T47D (cell line): ENCODE data around the gene ICOSLG.

ENCODE experiments used
- DNase-seq, 2 experiments: peaks; one replicate each; pipeline versions ENCODE4 v3.0.0 to v3.0.0-alpha.2; 2011 to 2012; ENCODE audit warnings: low read depth in 1 of 2, low spot score in 1 of 2
- JUND ChIP-seq: IDR thresholded peaks from 2 replicates; pipeline ENCODE4 v1.6.1; 2012; ENCODE audit warnings: low read depth
- in situ Hi-C: cut with HindIII; loops from 2 replicates; pipeline ENCODE4 v1.10.0; 2016; ENCODE audit warnings: low sequenced_read_pairs, low pct_unique_long_range_greater_than_20kb

ICOSLG gene

GRCh38 chr21:44279354-44280260 is 38.9 kb upstream of the ICOSLG start:
- no peak for DNase-seq
- no peak for TF ChIP-seq JUND

GRCh38 chr21:44275041-44275440 is 34.3 kb upstream of the ICOSLG start:
- TF ChIP-seq JUND = no peak
- no peak for DNase-seq
- in situ Hi-C loops = no loop called here

More at GRCh38 chr21:44279354-44280260, 38.9 kb upstream of the ICOSLG start:
- in situ Hi-C loops = no loop called here

GRCh38 chr21:44273046-44273445 is 32.3 kb upstream of the ICOSLG start:
- no peak for TF ChIP-seq JUND
- in situ Hi-C loops = no loop called here
- DNase-seq = no peak

- in situ Hi-C loops = no loop called here
- no peak for DNase-seq
- no peak for TF ChIP-seq JUND
These were observed 31.6 kb upstream of the ICOSLG start for GRCh38 chr21:44272284-44272858.

- no peak for DNase-seq
- no peak for TF ChIP-seq JUND
- in situ Hi-C loops = no loop called here
These were observed 31.0 kb upstream of the ICOSLG start for GRCh38 chr21:44271558-44272283.

GRCh38 chr21:44269090-44269489 is 28.3 kb upstream of the ICOSLG start:
- DNase-seq = no peak
- no peak for TF ChIP-seq JUND
- in situ Hi-C loops = no loop called here

GRCh38 chr21:44267655-44268142 is 27.0 kb upstream of the ICOSLG start:
- peak in 1 of 2 experiments; percentile 53 for DNase-seq
- in situ Hi-C loops = no loop called here
- TF ChIP-seq JUND = no peak

GRCh38 chr21:44265734-44266270 is 25.1 kb upstream of the ICOSLG start:
- in situ Hi-C loops = no loop called here
- DNase-seq = no peak
- no peak for TF ChIP-seq JUND

GRCh38 chr21:44263768-44264167 is 23.0 kb upstream of the ICOSLG start:
- no peak for DNase-seq
- in situ Hi-C loops = no loop called here
- TF ChIP-seq JUND = no peak

GRCh38 chr21:44263221-44263760 is 22.5 kb upstream of the ICOSLG start:
- in situ Hi-C loops = no loop called here
- DNase-seq = no peak
- TF ChIP-seq JUND = no peak

GRCh38 chr21:44262338-44263056 is 21.8 kb upstream of the ICOSLG start:
- no peak for DNase-seq
- in situ Hi-C loops = no loop called here
- no peak for TF ChIP-seq JUND
